Lung (tissue), 12 donors: ENCODE data around the gene WRAP73. TPM values are rescaled to one million over a fixed set of nuclear protein-coding genes. Genes with fewer than 3 reads are reported as not detected.

Experiments
- ATAC-seq: fragments of 200-7000 bp; cut with Tn5 transposase; one replicate; pipeline ENCODE4 v1.9.1; 2020; ENCODE audit warnings: moderate number of reproducible peaks; ENCODE audit not compliant: insufficient read depth, low FRiP score
- DNase-seq, 3 donors: peaks; one replicate each; pipeline ENCODE4 v3.0.0-alpha.2; 2013 to 2017
- H3K27ac ChIP-seq, 2 donors: one replicate each; pipeline ENCODE4 v1.5.1; 2013; ENCODE audit warnings: mild to moderate bottlenecking in 2 of 2, moderate library complexity in 2 of 2, control low read depth in 1 of 2, inconsistent platforms in 1 of 2, low read depth in 1 of 2, low read length in 1 of 2
- H3K27me3 ChIP-seq, 3 donors: one replicate each; pipeline ENCODE4 v1.5.1; 2013; ENCODE audit warnings: low read length in 2 of 3; ENCODE audit not compliant: control insufficient read depth in 3 of 3, insufficient read depth in 3 of 3
- H3K36me3 ChIP-seq, 4 donors: one replicate each; pipeline ENCODE4 v1.5.1; 2013; ENCODE audit warnings: low read length in 4 of 4, mild to moderate bottlenecking in 1 of 4, moderate library complexity in 1 of 4; ENCODE audit not compliant: control insufficient read depth in 4 of 4, insufficient read depth in 4 of 4
- H3K4me1 ChIP-seq, 5 donors: one replicate each; pipeline ENCODE4 v1.5.1; 2013; ENCODE audit warnings: low read length in 5 of 5, mild to moderate bottlenecking in 2 of 5, moderate library complexity in 1 of 5; ENCODE audit not compliant: control insufficient read depth in 5 of 5, insufficient read depth in 5 of 5
- H3K4me3 ChIP-seq: one replicate; pipeline ENCODE4 v1.5.1; 2013; ENCODE audit warnings: mild to moderate bottlenecking, control low read depth, moderate library complexity
- H3K9ac ChIP-seq, 2 donors: one replicate each; pipeline ENCODE4 v1.5.1; 2013; ENCODE audit warnings: low read length in 2 of 2, control low read depth in 1 of 2; ENCODE audit not compliant: insufficient read depth in 1 of 2
- H3K9me3 ChIP-seq, 4 donors: one replicate each; pipeline ENCODE4 v1.5.1; 2013; ENCODE audit warnings: low read length in 3 of 4, mild to moderate bottlenecking in 1 of 4, moderate library complexity in 1 of 4; ENCODE audit not compliant: control insufficient read depth in 4 of 4, insufficient read depth in 3 of 4
- WGBS, 2 donors: extraction: QIAGEN DNeasy Blood & Tissue Kit; methylation state at CpG; one replicate each; pipeline ENCODE4 v1.1.7; 2013; 5-methylcytosine and 5-hydroxymethylcytosine counted together
- polyA plus RNA-seq, 2 donors: library from polyadenylated mRNA; stranded (reverse); fragments of 200-250 nt; gene quantifications; one replicate each; pipeline ENCODE4 v1.2.1, GENCODE V29; 2013
- total RNA-seq, 2 donors: library from RNA; depleted of rRNA in 1 of 2; stranded (reverse); fragments of >200 nt in 1 of 2; gene quantifications; one replicate each; pipeline ENCODE4 v1.2.1, GENCODE V29; 2014 to 2021
- TF ChIP-seq, protein P1 (sequence below): IDR thresholded peaks from 2 replicates; pipeline ENCODE4 v1.5.1; 2012; ENCODE audit warnings: mild to moderate bottlenecking; ENCODE audit errors: control extremely low read depth, extremely low read depth
- donor health status: control.
- donor health status: control.
- donor health status: Bipolar disorder and iron deficiency.
- donor health status: healthy.
- donor health status: DM: yes; HTN: yes; CAD: no.

The WRAP73 gene
- total and polyA plus RNA-seq, 4 donors, result 17.3 to 25.3 (median 22.8) TPM

DNA sequence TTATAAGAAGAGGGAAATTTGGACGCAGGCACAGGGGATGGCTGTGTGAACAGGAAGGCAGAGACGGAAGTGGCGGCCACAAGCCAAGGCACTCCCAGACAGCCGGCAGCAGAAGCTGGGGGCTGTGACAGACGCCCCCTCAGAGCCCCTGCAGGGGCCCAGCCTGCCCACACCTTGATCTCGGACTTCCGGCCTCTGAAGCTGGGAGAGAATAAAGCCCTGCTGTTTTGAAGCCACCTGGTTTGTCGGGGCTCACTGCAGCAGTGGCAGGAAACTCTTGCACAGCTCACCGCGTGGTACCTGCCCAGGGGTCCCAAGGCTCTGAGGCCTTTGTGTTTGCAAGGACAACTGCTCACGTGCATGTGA lies 52.3 kb downstream of the WRAP73 start:
- H3K9ac ChIP-seq, result no peak overlapping the region
- peak in 2 of 3 donors; percentile 44 to 50 for DNase-seq

DNA sequence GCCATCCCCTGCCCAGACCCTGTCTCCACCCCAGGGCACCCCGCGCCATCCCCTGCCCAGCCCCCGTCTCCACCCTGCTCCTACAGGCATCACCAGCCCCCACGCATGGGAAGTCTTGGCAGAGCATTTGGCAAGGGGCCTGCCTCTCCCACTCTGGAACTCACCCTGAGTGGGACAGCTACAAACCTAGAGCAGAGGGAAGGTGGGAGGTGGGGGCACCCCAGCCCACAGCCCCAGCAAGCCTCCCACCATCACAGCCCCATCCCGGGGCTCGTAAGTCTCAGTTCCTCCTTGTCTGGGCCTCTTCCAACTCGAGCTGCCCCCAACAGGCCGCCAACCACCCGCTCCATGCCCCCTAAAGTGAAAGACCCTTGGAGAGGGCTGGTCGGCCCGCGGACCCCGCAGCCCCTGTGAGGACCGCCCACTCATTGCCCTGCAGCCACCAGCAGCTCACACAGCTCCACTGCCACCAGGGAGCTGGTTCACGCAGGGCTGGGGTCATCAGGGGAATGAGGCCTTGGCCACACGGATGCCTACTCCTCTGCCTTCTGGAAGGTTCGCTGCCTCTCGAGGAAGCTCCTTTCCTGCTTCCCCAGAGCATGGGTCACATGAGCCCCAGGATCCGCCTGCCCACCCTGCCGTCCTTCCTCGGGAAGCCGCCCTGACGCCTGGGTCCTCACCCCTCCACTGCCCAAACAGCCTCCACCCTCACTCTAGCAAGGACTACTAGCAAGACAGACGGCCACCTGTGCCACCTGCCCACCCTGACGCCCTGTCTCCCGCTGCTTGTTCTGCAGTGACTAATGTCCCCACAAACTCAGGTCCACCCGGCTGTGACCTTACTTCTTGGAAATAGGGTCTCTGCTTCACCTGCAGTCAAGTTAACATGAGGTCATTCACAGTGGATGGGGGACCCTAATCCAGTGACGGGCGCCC lies 53.0 kb downstream of the WRAP73 start:
- no peaks in the 10 kb centered on the region for H3K27me3 ChIP-seq
- 44 to 66% methylated on average over 29 of the region's 29 CpGs for WGBS, 2 donors
- TF ChIP-seq, protein P1, sequence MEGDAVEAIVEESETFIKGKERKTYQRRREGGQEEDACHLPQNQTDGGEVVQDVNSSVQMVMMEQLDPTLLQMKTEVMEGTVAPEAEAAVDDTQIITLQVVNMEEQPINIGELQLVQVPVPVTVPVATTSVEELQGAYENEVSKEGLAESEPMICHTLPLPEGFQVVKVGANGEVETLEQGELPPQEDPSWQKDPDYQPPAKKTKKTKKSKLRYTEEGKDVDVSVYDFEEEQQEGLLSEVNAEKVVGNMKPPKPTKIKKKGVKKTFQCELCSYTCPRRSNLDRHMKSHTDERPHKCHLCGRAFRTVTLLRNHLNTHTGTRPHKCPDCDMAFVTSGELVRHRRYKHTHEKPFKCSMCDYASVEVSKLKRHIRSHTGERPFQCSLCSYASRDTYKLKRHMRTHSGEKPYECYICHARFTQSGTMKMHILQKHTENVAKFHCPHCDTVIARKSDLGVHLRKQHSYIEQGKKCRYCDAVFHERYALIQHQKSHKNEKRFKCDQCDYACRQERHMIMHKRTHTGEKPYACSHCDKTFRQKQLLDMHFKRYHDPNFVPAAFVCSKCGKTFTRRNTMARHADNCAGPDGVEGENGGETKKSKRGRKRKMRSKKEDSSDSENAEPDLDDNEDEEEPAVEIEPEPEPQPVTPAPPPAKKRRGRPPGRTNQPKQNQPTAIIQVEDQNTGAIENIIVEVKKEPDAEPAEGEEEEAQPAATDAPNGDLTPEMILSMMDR, result no peak
- H3K4me3 ChIP-seq, result no peak overlapping the region
- H3K4me1 ChIP-seq, result peaks cover 0 to 40% (median 36%) of the 10 kb centered on the region in 5 donors
- no peak overlapping the region for H3K27ac ChIP-seq
- H3K36me3 ChIP-seq, result peaks cover 0 to under 1% (median 0%) of the 10 kb centered on the region in 4 donors
- DNase-seq (no peak), ATAC-seq (no peak)
- no peaks in the 10 kb centered on the region for H3K9me3 ChIP-seq
- H3K9ac ChIP-seq, result no peak overlapping the region

More for the DNA sequence above, 52.3 kb downstream of the WRAP73 start:
- Histone ChIP-seq H3K36me3 (peaks cover 0 to 5% (median 0%) of the 10 kb centered on the region in 4 donors), H3K9me3 (no peaks in the 10 kb centered on the region), H3K4me3 (no peak overlapping the region), H3K27me3 (no peaks in the 10 kb centered on the region), H3K27ac (no peak overlapping the region), H3K4me1 (peaks cover 0 to 41% (median 39%) of the 10 kb centered on the region in 5 donors)
- 12 to 30% methylated on average over 11 of the region's 11 CpGs for WGBS, 2 donors
- TF ChIP-seq, protein P1, result no peak
- no peak for ATAC-seq

DNA sequence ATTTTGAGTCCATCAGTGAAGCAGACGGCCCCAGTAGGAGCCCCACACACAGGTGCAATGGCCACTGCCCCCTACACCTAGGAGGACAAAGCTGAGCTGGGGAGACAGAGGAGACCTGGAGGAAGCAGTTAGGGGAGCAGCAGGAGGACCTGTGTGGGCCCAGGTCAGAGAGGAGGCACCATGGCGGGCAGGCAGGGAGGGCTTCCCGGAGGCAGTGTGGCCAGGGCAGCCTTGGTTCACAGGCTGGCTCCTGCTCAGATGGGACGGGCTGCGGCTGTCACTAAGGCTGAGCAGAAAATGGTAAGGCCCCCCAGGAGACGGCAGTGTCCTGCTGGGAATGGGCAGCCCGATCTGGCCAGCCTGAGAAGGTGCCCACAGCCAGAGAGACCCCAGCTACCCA lies 54.0 kb downstream of the WRAP73 start:
- TF ChIP-seq, protein P1, result no peak
- no peak overlapping the region for H3K27ac ChIP-seq
- no peaks in the 10 kb centered on the region for H3K36me3 ChIP-seq
- ATAC-seq (no peak), DNase-seq (no peak)
- H3K9me3 ChIP-seq, result no peaks in the 10 kb centered on the region
- H3K27me3 ChIP-seq, result no peaks in the 10 kb centered on the region
- H3K9ac ChIP-seq, result no peak overlapping the region
- H3K4me1 ChIP-seq, result peaks cover 0 to 43% (median 31%) of the 10 kb centered on the region in 5 donors
- WGBS, 2 donors, result 92 to 95% methylated on average over 7 of the region's 7 CpGs
- no peak overlapping the region for H3K4me3 ChIP-seq
